HCT116 (cell line): ENCODE measurements around the gene TBC1D13. TPM values are rescaled to one million over a fixed set of nuclear protein-coding genes. Genes with fewer than 3 reads are reported as not detected.

Source experiments
- ATAC-seq: fragments of 200-7000 bp; cut with Tn5 transposase; 2 replicates; pipeline ENCODE4 v1.9.1; 2020; ENCODE audit warnings: mild to moderate bottlenecking, moderate library complexity
- BruUV-seq: library from RNA; stranded (reverse); fragments of 400-500 nt; replicated peaks from 2 replicates; lab custom pipeline; 2021; lab: Mats Ljungman, UMichigan
- CTCF ChIA-PET: fragments of 300-600 bp; sonication (Branson Sonifier 250); formaldehyde crosslinking; loops from one replicate; lab custom pipeline; 2021; ENCODE audit warnings: antibody characterized with exemption; lab: Charles Lee
- POLR2A ChIA-PET: fragments of 300-600, 350-600 bp; sonication (Branson Sonifier 250); formaldehyde crosslinking; loops from one replicate; lab custom pipeline; 2021; ENCODE audit warnings: antibody characterized with exemption; lab: Charles Lee
- RAD21 ChIA-PET, 2 experiments: fragments of 300-600 bp; sonication (Branson Sonifier 250); formaldehyde crosslinking; loops; one replicate each; lab custom pipeline; 2023; ENCODE audit warnings: low total read pairs in 2 of 2; ENCODE audit not compliant: uncharacterized antibody in 2 of 2, unreplicated experiment in 2 of 2, low non-redundant PET in 1 of 2; lab: Charles Lee
- DNase-seq: peaks from one replicate; pipeline ENCODE4 v3.0.0-alpha.2; 2010; ENCODE audit warnings: low read depth, low spot score
- H2AFZ ChIP-seq: fragments of 200-600 bp; shearing (Covaris generic), sonication (generic); 2 replicates; pipeline ENCODE4 v1.6.1; 2017; ENCODE audit warnings: low read depth, mixed run types, mixed read lengths, antibody characterized with exemption, low read length; ENCODE audit not compliant: poor library complexity, severe bottlenecking
- H3K27ac ChIP-seq: 2 replicates; pipeline ENCODE4 v1.5.1; 2012; ENCODE audit warnings: low read depth, low read length
- H3K27me3 ChIP-seq: fragments of 200-600 bp; sonication (generic); 2 replicates; pipeline ENCODE4 v1.6.1; 2016; ENCODE audit warnings: mixed run types, low read length, mixed read lengths; ENCODE audit not compliant: insufficient read depth
- H3K36me3 ChIP-seq, 2 experiments: fragments of 200-500 bp in 1 of 2; fragments of 200-600 bp in 1 of 2; sonication (Bioruptor generic) in 1 of 2; sonication (generic) in 1 of 2; 2 replicates each; pipeline versions ENCODE4 v1.5.1 to v1.6.1; 2014 to 2016; ENCODE audit warnings: low read length in 2 of 2, inconsistent platforms in 1 of 2, mixed read lengths in 1 of 2, mixed run types in 1 of 2; ENCODE audit not compliant: insufficient read depth in 2 of 2, control insufficient read depth in 1 of 2
- H3K4me1 ChIP-seq, 2 experiments: fragments of 200-600 bp in 1 of 2; sonication (generic) in 1 of 2; 2 replicates each; pipeline versions ENCODE4 v1.5.1 to v1.6.1; 2012 to 2017; ENCODE audit warnings: low read length in 2 of 2, inconsistent platforms in 1 of 2, mild to moderate bottlenecking in 1 of 2, mixed read lengths in 1 of 2, mixed run types in 1 of 2, moderate library complexity in 1 of 2; ENCODE audit not compliant: insufficient read depth in 2 of 2, control insufficient read depth in 1 of 2
- H3K4me2 ChIP-seq: fragments of 200-600 bp; sonication (generic); 2 replicates; pipeline ENCODE4 v1.6.1; 2017; ENCODE audit warnings: mixed run types, low read length, mixed read lengths
- H3K4me3 ChIP-seq, 2 experiments: fragments of 200-600 bp in 1 of 2; sonication (generic) in 1 of 2; replicated peaks in 1 of 2; 2 replicates each; pipeline ENCODE4 v1.5.1; 2011 to 2016; ENCODE audit warnings: low read length in 2 of 2, control low read depth in 1 of 2, low read depth in 1 of 2, mild to moderate bottlenecking in 1 of 2, mixed read lengths in 1 of 2, mixed run types in 1 of 2
- H3K79me2 ChIP-seq: fragments of 200-600 bp; sonication (generic); 2 replicates; pipeline ENCODE4 v1.6.1; 2017; ENCODE audit warnings: mild to moderate bottlenecking, mixed run types, low read length, moderate library complexity, mixed read lengths; ENCODE audit not compliant: insufficient read depth
- H3K9ac ChIP-seq: fragments of 200-600 bp; sonication (generic); 2 replicates; pipeline ENCODE4 v1.6.1; 2016; ENCODE audit warnings: low read length, mixed read lengths
- H3K9me2 ChIP-seq: fragments of 200-600 bp; sonication (generic), shearing (Covaris generic); 2 replicates; pipeline ENCODE4 v1.6.1; 2017; ENCODE audit warnings: mixed run types, mild to moderate bottlenecking, moderate library complexity; ENCODE audit not compliant: insufficient read depth
- H3K9me3 ChIP-seq, 2 experiments: fragments of 200-500 bp in 1 of 2; fragments of 200-600 bp in 1 of 2; sonication (Bioruptor generic) in 1 of 2; sonication (generic) in 1 of 2; 2 replicates each; pipeline ENCODE4 v1.6.1; 2014 to 2017; ENCODE audit warnings: low read length in 2 of 2, mixed read lengths in 2 of 2, inconsistent platforms in 1 of 2, low read depth in 1 of 2, mild to moderate bottlenecking in 1 of 2, mixed run types in 1 of 2, moderate library complexity in 1 of 2; ENCODE audit not compliant: control insufficient read depth in 1 of 2, insufficient read depth in 1 of 2
- H4K20me1 ChIP-seq: fragments of 200-600 bp; sonication (generic), shearing (Covaris generic); 2 replicates; pipeline ENCODE4 v1.6.1; 2017; ENCODE audit warnings: mixed run types, mild to moderate bottlenecking, moderate library complexity; ENCODE audit not compliant: insufficient read depth
- CBX3 ChIP-seq: IDR thresholded peaks from 2 replicates; pipeline ENCODE4 v1.6.1; 2012; ENCODE audit warnings: low read depth
- CEBPB ChIP-seq: IDR thresholded peaks from 2 replicates; pipeline ENCODE4 v1.6.1; 2012; ENCODE audit warnings: low read depth
- ELF1 ChIP-seq: IDR thresholded peaks from 2 replicates; pipeline ENCODE4 v1.6.1; 2012; ENCODE audit warnings: low read depth, borderline replicate concordance
- EZH2 ChIP-seq: fragments of 200-600 bp; sonication (generic); IDR thresholded peaks from 2 replicates; pipeline ENCODE4 v1.6.1; 2017; ENCODE audit warnings: antibody characterized with exemption, mixed run types
- EZH2phosphoT487 ChIP-seq: fragments of 200-600 bp; IDR thresholded peaks from 2 replicates; pipeline ENCODE4 v1.6.1; 2018; ENCODE audit warnings: antibody characterized with exemption, borderline replicate concordance
- FOSL1 ChIP-seq: IDR thresholded peaks from 2 replicates; pipeline ENCODE4 v1.6.1; 2012; ENCODE audit warnings: low read depth
- POLR2A ChIP-seq: IDR thresholded peaks from 2 replicates; pipeline ENCODE4 v1.7.0; 2011; ENCODE audit warnings: borderline replicate concordance; ENCODE audit not compliant: insufficient read depth, insufficient read length; ENCODE audit errors: extremely low read depth
- POLR2AphosphoS5 ChIP-seq: IDR thresholded peaks from 2 replicates; pipeline ENCODE4 v1.6.1; 2011; ENCODE audit warnings: mild to moderate bottlenecking, low read depth, low read length, moderate library complexity
- RAD21 ChIP-seq: IDR thresholded peaks from 2 replicates; pipeline ENCODE4 v1.6.1; 2012; ENCODE audit warnings: low read depth, mild to moderate bottlenecking
- SIN3A ChIP-seq: IDR thresholded peaks from 2 replicates; pipeline ENCODE4 v1.6.1; 2012; ENCODE audit warnings: low read depth
- SRF ChIP-seq: IDR thresholded peaks from 2 replicates; pipeline ENCODE4 v1.6.1; 2012; ENCODE audit warnings: low read depth
- TCF7L2 ChIP-seq: IDR thresholded peaks from 2 replicates; pipeline ENCODE4 v1.7.0; 2011; ENCODE audit warnings: borderline replicate concordance, inconsistent platforms; ENCODE audit not compliant: insufficient read depth, insufficient read length; ENCODE audit errors: extremely low read depth
- ZFX ChIP-seq: fragments of 450-650 bp; IDR thresholded peaks from 2 replicates; pipeline ENCODE4 v1.6.1; 2017
- ZNF274 ChIP-seq: fragments of 200-500 bp; sonication (Bioruptor generic); IDR thresholded peaks from 2 replicates; pipeline ENCODE4 v1.6.1; 2014; ENCODE audit warnings: mild to moderate bottlenecking, low read depth, low read length, inconsistent platforms
- intact Hi-C: fragments of 100-400 bp; cut with micrococcal nuclease; formaldehyde crosslinking; loops from 2 replicates; pipeline ENCODE4 v1.10.0; 2022
- total RNA-seq: library from RNA; stranded (reverse); gene quantifications from one replicate; pipeline ENCODE4 v1.2.1, GENCODE V29; 2021; ENCODE audit not compliant: unreplicated experiment
- TF ChIP-seq, protein P1 (sequence below): IDR thresholded peaks from 2 replicates; pipeline ENCODE4 v1.6.1; 2012; ENCODE audit warnings: low read depth
- TF ChIP-seq, protein P2 (sequence below): IDR thresholded peaks from 2 replicates; pipeline ENCODE4 v1.6.1; 2012
- TF ChIP-seq, protein P3 (sequence below): IDR thresholded peaks from 2 replicates; pipeline ENCODE4 v1.6.1; 2012
- TF ChIP-seq, protein P4 (sequence below): IDR thresholded peaks from 2 replicates; pipeline ENCODE4 v1.6.1; 2011; ENCODE audit warnings: mild to moderate bottlenecking, low read length, moderate library complexity; ENCODE audit not compliant: insufficient replicate concordance; ENCODE audit errors: extremely low read depth

The TBC1D13 gene
- total RNA-seq, 1 experiment from 2014 or later = 17.5 TPM

DNA sequence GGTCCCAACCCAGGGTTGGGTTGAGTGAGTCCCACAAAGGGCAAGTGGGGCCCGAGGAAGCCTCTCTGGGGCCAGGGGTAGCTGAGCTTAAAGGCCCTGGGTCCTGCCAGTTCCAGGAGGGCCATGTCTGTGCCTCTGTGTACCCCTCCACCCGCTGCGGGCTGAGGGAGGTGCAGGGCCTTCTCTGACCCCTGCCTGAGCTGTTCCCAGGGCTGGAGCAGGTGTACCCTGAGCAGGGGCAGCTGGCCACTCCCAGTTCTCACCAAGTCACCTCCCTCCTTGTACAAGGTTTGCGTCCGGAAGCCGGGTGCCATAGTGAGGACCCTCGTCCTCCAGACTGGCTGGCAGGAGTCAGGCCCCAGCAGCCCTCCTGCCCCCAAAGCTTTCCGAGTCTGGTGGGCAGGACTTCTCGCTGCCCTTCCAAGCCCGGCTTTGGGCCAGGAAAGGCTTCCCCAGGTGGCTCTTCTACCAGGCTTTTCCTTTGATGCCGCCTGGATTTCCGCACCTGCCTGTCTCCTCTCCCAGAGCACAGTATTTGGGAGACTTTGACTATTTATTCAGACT lies 22.1 kb downstream of the TBC1D13 start (continued):
- TF ChIP-seq, protein P1, sequence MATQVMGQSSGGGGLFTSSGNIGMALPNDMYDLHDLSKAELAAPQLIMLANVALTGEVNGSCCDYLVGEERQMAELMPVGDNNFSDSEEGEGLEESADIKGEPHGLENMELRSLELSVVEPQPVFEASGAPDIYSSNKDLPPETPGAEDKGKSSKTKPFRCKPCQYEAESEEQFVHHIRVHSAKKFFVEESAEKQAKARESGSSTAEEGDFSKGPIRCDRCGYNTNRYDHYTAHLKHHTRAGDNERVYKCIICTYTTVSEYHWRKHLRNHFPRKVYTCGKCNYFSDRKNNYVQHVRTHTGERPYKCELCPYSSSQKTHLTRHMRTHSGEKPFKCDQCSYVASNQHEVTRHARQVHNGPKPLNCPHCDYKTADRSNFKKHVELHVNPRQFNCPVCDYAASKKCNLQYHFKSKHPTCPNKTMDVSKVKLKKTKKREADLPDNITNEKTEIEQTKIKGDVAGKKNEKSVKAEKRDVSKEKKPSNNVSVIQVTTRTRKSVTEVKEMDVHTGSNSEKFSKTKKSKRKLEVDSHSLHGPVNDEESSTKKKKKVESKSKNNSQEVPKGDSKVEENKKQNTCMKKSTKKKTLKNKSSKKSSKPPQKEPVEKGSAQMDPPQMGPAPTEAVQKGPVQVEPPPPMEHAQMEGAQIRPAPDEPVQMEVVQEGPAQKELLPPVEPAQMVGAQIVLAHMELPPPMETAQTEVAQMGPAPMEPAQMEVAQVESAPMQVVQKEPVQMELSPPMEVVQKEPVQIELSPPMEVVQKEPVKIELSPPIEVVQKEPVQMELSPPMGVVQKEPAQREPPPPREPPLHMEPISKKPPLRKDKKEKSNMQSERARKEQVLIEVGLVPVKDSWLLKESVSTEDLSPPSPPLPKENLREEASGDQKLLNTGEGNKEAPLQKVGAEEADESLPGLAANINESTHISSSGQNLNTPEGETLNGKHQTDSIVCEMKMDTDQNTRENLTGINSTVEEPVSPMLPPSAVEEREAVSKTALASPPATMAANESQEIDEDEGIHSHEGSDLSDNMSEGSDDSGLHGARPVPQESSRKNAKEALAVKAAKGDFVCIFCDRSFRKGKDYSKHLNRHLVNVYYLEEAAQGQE = no peak
- TF ChIP-seq FOSL1 = no peak
- no peak for TF ChIP-seq SRF
- no peak for TF ChIP-seq EZH2phosphoT487
- no peak for TF ChIP-seq ZNF274
- TF ChIP-seq RAD21 = no peak
- TF ChIP-seq, protein P2, sequence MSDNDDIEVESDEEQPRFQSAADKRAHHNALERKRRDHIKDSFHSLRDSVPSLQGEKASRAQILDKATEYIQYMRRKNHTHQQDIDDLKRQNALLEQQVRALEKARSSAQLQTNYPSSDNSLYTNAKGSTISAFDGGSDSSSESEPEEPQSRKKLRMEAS = no peak
- TF ChIP-seq CBX3 = no peak
- TF ChIP-seq ELF1 = no peak

DNA sequence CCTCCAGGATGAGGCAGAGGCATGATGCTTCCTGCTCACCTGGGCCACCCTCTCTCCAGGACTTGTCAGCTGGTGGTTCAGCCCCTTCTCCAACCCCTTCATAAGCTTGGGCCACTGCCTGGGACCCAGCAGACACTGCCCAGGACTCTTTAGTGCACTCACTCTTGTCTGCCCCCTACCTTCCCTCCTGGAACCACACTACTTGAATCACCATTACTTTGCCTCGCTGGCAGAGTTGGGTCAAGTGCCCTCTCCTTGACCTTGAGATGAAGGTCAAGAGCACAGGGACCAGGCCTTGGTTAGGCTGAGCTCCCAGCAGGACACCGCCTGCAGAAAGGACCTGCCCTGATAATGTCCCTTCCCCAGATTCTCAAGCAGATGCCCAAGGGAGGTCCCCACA lies 22.8 kb downstream of the TBC1D13 start:
- ATAC-seq (no peak), DNase-seq (no peak)
- intact Hi-C loops = no loop called here
- Histone ChIP-seq H3K27me3 (no peaks in the 10 kb centered on the region), H4K20me1 (no peaks in the 10 kb centered on the region), H3K36me3 (no peaks in the 10 kb centered on the region; a peak in 2 of 4 replicates), H3K9ac (no peak overlapping the region), H3K27ac (no peak overlapping the region), H2AFZ (no peak overlapping the region), H3K9me3 (no peaks in the 10 kb centered on the region), H3K9me2 (no peaks in the 10 kb centered on the region), H3K79me2 (no peaks in the 10 kb centered on the region), H3K4me2 (no peak overlapping the region), H3K4me3 (no peak overlapping the region), H3K4me1 (no peaks in the 10 kb centered on the region)
- RAD21 ChIA-PET = no interaction called here
- POLR2A ChIA-PET = no interaction called here
- CTCF ChIA-PET = interaction anchor here (0.6 kb wide), 1 partner anchor 8 kb away, joined by 3 read pairs; the partner anchor contains the start of gene ENDOG
- TSS peak; percentile 17 for BruUV-seq
- TF ChIP-seq, protein P3, sequence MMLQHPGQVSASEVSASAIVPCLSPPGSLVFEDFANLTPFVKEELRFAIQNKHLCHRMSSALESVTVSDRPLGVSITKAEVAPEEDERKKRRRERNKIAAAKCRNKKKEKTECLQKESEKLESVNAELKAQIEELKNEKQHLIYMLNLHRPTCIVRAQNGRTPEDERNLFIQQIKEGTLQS = no peak
- no peak for TF ChIP-seq CBX3
- TF ChIP-seq, protein P2 = no peak
- no peak for TF ChIP-seq POLR2A
- TF ChIP-seq POLR2AphosphoS5 = no peak
- no peak for TF ChIP-seq FOSL1
- no peak for TF ChIP-seq ELF1
- no peak for TF ChIP-seq CEBPB
- TF ChIP-seq ZFX = no peak
- TF ChIP-seq, protein P4, sequence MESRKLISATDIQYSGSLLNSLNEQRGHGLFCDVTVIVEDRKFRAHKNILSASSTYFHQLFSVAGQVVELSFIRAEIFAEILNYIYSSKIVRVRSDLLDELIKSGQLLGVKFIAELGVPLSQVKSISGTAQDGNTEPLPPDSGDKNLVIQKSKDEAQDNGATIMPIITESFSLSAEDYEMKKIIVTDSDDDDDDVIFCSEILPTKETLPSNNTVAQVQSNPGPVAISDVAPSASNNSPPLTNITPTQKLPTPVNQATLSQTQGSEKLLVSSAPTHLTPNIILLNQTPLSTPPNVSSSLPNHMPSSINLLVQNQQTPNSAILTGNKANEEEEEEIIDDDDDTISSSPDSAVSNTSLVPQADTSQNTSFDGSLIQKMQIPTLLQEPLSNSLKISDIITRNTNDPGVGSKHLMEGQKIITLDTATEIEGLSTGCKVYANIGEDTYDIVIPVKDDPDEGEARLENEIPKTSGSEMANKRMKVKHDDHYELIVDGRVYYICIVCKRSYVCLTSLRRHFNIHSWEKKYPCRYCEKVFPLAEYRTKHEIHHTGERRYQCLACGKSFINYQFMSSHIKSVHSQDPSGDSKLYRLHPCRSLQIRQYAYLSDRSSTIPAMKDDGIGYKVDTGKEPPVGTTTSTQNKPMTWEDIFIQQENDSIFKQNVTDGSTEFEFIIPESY = no peak
- TF ChIP-seq EZH2 = no peak
- TF ChIP-seq SIN3A = no peak
- no peak for TF ChIP-seq TCF7L2
- no peak for TF ChIP-seq RAD21
- TF ChIP-seq SRF = no peak
